Muscle of leg (tissue), 11 donors: ENCODE data around the gene PDE7B. TPM values are rescaled to one million over a fixed set of nuclear protein-coding genes. Genes with fewer than 3 reads are reported as not detected.

ENCODE experiments used
- DNase-seq: peaks from one replicate; pipeline ENCODE4 v3.0.0; 2013
- H3K27ac ChIP-seq: one replicate; pipeline ENCODE4 v1.5.1; 2013; ENCODE audit warnings: mild to moderate bottlenecking, low read length, control low read depth
- H3K27me3 ChIP-seq: one replicate; pipeline ENCODE4 v1.6.1; 2013; ENCODE audit warnings: low read length; ENCODE audit not compliant: control insufficient read depth, insufficient read depth
- H3K36me3 ChIP-seq: one replicate; pipeline ENCODE4 v1.6.1; 2013; ENCODE audit warnings: low read length; ENCODE audit not compliant: control insufficient read depth, insufficient read depth
- H3K4me1 ChIP-seq: one replicate; pipeline ENCODE4 v1.6.1; 2013; ENCODE audit warnings: low read length; ENCODE audit not compliant: control insufficient read depth, insufficient read depth
- H3K4me3 ChIP-seq: one replicate; pipeline ENCODE4 v1.5.1; 2013; ENCODE audit warnings: low read length, control low read depth
- H3K9me3 ChIP-seq: replicated peaks from 2 replicates; pipeline ENCODE4 v1.6.1; 2013; ENCODE audit warnings: low read depth, low read length; ENCODE audit not compliant: control insufficient read depth
- WGBS: methylation state at CpG from one replicate; pipeline ENCODE4 v1.1.5; 2013; ENCODE audit warnings: missing lambda C conversion rate; ENCODE audit not compliant: insufficient coverage; 5-methylcytosine and 5-hydroxymethylcytosine counted together
- polyA plus RNA-seq, 8 donors: library from polyadenylated mRNA; unstranded; fragments of 120-200 nt; gene quantifications; one replicate each; pipeline versions ENCODE4 v1.2.1 to v1.2.3, GENCODE V29; 2013; ENCODE audit warnings: inconsistent platforms in 1 of 8, low replicate concordance in 1 of 8; ENCODE audit not compliant: insufficient read length in 8 of 8, insufficient read depth in 1 of 8
- total RNA-seq: library from RNA; stranded (reverse); fragments of 120-200 nt; gene quantifications from one replicate; pipeline ENCODE4 v1.2.4, GENCODE V29; 2013

Gene PDE7B
- total and polyA plus RNA-seq, 9 donors: 6.9 to 10.9 (median 8.6) TPM

DNA sequence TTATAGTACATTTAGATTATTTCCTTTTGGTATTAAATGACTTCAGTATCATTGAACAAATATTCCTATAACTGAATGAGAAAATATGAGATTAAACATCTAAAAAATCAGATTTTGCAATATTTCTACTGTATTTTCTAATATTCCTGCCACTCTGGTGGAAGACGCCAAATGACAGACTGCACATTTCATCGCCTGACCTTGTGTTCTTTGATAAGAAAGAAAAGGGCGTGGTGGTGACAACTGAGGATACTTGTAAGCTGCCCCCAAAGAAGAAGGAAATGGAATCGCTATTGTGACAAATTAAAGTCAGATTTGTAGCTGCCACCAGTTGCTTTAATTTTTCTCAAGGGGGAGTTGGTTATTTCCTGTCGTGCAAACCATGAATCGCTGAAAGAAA is 267.3 kb downstream of the PDE7B start:
- Histone ChIP-seq H3K27ac (no peak overlapping the region), H3K27me3 (no peaks in the 10 kb centered on the region), H3K9me3 (no peaks in the 10 kb centered on the region), H3K36me3 (no peaks in the 10 kb centered on the region), H3K4me1 (peaks cover 6% of the 10 kb centered on the region), H3K4me3 (no peak overlapping the region)
- no peak for DNase-seq
- 44% methylated on average over 2 of the region's 6 CpGs for WGBS

GRCh38 chr6:136123468-136123867 is 272.0 kb downstream of the PDE7B start:
- Histone ChIP-seq H3K27ac (no peak overlapping the region), H3K27me3 (no peaks in the 10 kb centered on the region), H3K4me3 (no peak overlapping the region), H3K36me3 (no peaks in the 10 kb centered on the region), H3K9me3 (no peaks in the 10 kb centered on the region), H3K4me1 (peaks cover 4% of the 10 kb centered on the region)
- DNase-seq: no peak
- no CpG with 5 or more reads among the region's 1 CpG for WGBS

DNA sequence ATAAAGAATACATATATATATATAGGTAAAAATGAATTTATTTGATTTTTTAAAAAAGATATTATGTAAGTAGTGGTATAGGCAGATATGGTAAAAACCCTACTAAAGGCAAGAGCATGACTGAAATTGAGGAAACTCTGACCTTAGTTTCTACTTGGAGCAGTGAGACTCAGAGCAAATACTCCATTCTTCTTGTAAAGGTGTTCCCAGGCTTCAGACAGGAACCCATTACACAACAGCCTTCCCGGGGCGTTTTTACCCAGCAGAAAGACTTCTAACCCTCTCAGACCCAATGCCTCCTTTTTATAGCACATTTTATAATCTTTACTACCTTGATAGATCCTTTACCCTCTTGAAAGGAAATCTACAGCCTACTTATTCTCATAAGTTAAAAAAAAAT is 274.1 kb downstream of the PDE7B start:
- Histone ChIP-seq H3K4me1 (peaks cover 4% of the 10 kb centered on the region), H3K27me3 (no peaks in the 10 kb centered on the region), H3K4me3 (no peak overlapping the region), H3K36me3 (peaks cover 3% of the 10 kb centered on the region), H3K27ac (no peak overlapping the region), H3K9me3 (no peaks in the 10 kb centered on the region)
- DNase-seq: no peak
- WGBS: 92% methylated on average over 2 of the region's 2 CpGs

- H3K9me3 ChIP-seq: no peaks in the 10 kb centered on the region
- peak overlapping the region; percentile 17 for H3K27ac ChIP-seq
- DNase-seq: peak; percentile 35
- peaks cover 4% of the 10 kb centered on the region for H3K4me1 ChIP-seq
- H3K27me3 ChIP-seq: no peaks in the 10 kb centered on the region
- peaks cover 3% of the 10 kb centered on the region for H3K36me3 ChIP-seq
- WGBS: no CpG with 5 or more reads among the region's 2 CpGs
- H3K4me3 ChIP-seq: no peak overlapping the region
These were observed 276.4 kb downstream of the PDE7B start for GRCh38 chr6:136127873-136128272.

DNA sequence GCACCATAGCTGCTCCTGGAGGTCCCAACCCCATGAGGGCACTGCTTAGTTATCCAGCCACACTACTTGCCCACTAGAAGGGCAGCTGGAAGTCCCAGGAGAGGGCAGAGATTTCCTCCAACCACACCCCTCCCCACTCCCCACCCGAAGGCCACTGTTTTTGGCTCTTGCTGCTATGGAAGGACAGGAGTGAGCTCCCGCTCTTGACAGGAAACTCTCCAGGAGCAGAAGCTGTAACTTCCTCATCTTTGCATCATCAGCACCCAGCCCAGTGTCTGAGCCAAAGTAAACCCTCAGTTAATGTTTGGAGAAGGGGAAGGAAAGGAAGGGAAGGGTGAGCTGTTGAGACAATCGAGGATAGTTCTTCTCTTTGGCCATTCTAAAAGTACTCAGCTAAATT is 277.9 kb downstream of the PDE7B start:
- H3K27ac ChIP-seq: no peak overlapping the region
- peaks cover 4% of the 10 kb centered on the region for H3K4me1 ChIP-seq
- no peak for DNase-seq
- H3K9me3 ChIP-seq: no peaks in the 10 kb centered on the region
- whole genome bisulfite sequencing: no CpG with 5 or more reads among the region's 3 CpGs
- no peak overlapping the region for H3K4me3 ChIP-seq
- no peaks in the 10 kb centered on the region for H3K27me3 ChIP-seq
- peaks cover 3% of the 10 kb centered on the region for H3K36me3 ChIP-seq

DNA sequence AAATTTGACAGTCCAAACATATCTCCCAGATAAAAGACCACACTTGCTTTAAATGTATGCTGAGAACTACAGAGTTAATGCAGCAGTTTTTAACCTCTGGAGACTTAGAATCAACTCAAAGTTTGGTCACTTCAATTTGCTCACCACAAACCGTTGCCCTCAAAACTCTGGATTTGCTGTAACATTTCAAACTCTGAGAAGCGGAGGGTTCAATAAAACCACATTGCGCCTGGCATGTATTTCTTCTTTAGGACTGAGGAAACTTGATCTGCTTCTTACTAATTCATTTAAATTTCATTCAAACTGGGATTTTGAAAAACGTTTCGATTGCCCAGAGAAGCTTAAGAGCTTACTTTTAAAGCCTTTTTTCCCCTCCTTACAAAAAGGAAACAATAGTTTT is 282.8 kb downstream of the PDE7B start:
- peaks cover 3% of the 10 kb centered on the region for H3K36me3 ChIP-seq
- DNase-seq: no peak
- H3K27me3 ChIP-seq: no peaks in the 10 kb centered on the region
- WGBS: no CpG with 5 or more reads among the region's 5 CpGs
- H3K4me3 ChIP-seq: no peak overlapping the region
- H3K4me1 ChIP-seq: no peaks in the 10 kb centered on the region
- no peak overlapping the region for H3K27ac ChIP-seq
- H3K9me3 ChIP-seq: no peaks in the 10 kb centered on the region

- Histone ChIP-seq H3K4me3 (no peak overlapping the region), H3K27me3 (no peaks in the 10 kb centered on the region), H3K27ac (no peak overlapping the region), H3K9me3 (no peaks in the 10 kb centered on the region), H3K4me1 (no peaks in the 10 kb centered on the region), H3K36me3 (peaks cover 3% of the 10 kb centered on the region)
- 83% methylated on average over 2 of the region's 3 CpGs for WGBS
- no peak for DNase-seq
These were observed 283.2 kb downstream of the PDE7B start for GRCh38 chr6:136134751-136135150.

DNA sequence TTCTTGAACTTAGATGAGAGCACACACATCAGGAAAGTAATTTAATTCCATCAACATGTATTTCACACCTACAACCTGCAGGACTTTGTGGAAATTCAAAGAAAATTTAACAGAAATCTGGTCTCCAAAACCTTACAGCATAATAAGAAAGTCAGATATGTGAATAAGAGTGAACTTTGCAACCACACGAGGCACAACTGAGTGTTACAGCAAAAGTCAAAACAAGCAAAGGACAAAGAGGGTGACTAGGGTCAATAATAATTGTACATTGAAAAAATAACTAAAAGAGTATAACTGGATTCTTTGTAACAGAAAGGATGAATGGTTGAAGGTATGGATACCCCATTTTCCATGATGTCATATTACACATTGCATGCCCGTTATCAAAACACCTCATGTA is 284.8 kb downstream of the PDE7B start:
- no CpG with 5 or more reads among the region's 2 CpGs for WGBS
- no peak overlapping the region for H3K4me3 ChIP-seq

DNA sequence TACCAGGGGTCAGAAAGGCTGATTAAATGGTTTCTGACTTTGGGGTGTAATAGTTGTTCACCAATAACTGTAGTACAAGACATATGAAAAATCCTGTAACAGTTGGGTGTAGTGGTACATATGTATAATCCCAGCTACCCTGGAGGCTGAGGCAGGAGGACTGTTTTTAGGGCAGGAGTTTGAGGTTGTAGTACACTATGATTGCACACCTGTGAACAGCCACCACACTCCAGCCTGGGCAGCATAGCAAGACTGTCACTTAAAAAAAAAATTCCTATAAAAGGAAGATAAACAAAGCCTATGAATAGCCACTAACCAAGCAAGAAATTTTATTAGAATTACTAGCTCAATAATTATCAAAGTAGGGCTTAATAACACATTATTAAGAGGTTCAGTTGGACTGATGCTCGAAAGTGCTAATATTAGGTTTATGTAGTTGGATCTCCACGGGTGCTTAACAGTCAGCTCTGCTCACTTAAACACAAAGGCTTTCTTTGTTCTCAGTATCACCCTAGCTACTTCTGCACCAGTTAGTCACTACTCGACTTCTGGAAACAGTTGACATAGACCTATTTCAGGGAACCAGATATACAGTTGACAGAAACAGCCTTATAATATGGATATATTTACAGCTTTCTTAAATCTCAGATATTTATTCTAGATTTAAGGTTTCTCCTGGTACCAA is 285.6 kb downstream of the PDE7B start:
- peak; percentile 27 for DNase-seq
- Histone ChIP-seq H3K4me3 (no peak overlapping the region), H3K4me1 (no peaks in the 10 kb centered on the region), H3K27ac (no peak overlapping the region), H3K27me3 (no peaks in the 10 kb centered on the region), H3K36me3 (no peaks in the 10 kb centered on the region), H3K9me3 (no peaks in the 10 kb centered on the region)
- no CpG with 5 or more reads among the region's 3 CpGs for WGBS

More for the DNA sequence above, 284.8 kb downstream of the PDE7B start:
- Histone ChIP-seq H3K36me3 (no peaks in the 10 kb centered on the region), H3K4me1 (no peaks in the 10 kb centered on the region), H3K9me3 (no peaks in the 10 kb centered on the region), H3K27me3 (no peaks in the 10 kb centered on the region), H3K27ac (no peak overlapping the region)
- no peak for DNase-seq

DNA sequence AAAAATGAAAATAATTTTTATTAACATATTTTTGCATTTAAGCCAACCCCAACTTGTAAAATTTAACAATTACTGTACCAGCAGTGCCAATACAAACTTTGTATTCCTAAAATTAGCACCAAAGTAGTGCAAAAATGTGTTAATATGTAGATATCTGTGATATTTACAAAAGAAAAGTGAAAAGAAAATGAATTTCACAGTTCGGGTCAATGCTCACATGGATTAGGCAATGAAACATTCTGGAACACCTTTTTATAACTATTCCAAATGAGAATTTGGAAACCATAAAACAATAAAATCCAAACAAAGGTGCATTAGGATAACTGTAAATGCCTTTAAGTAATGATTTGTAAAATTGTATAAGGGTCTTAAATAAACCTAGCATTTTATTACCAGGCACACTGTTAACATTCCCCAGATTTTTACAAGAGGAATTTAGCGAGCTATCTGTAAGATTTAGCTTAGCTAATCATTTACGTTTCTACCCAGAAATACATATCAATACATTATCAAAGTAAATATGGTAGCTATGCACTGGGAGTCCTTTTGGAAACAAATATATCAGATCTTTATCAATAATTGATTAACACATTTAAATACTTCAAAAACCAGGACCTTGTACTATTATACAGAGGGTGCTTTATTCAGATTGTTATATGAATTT is 286.4 kb downstream of the PDE7B start:
- WGBS: no CpG with 5 or more reads among the region's 3 CpGs
- no peak overlapping the region for H3K4me3 ChIP-seq

More for the DNA sequence above, 286.4 kb downstream of the PDE7B start:
- H3K27me3 ChIP-seq: no peaks in the 10 kb centered on the region
- DNase-seq: no peak
- no peak overlapping the region for H3K27ac ChIP-seq
- H3K4me1 ChIP-seq: no peaks in the 10 kb centered on the region
- no peaks in the 10 kb centered on the region for H3K36me3 ChIP-seq
- H3K9me3 ChIP-seq: no peaks in the 10 kb centered on the region
